Esophagus squamous epithelium (tissue), 5 donors: ENCODE results near the gene CTF1. TPM values are rescaled to one million over a fixed set of nuclear protein-coding genes. Genes with fewer than 3 reads are reported as not detected.

ENCODE experiments used
- DNase-seq: peaks from one replicate; lab custom pipeline; 2025; lab: John Stamatoyannopoulos, UW
- H3K27ac ChIP-seq, 4 donors: fragments of 200-600 bp; sonication (generic); one replicate each; pipeline ENCODE4 v1.5.1; 2016 to 2019; ENCODE audit warnings: mild to moderate bottlenecking in 1 of 4
- H3K27me3 ChIP-seq, 4 donors: fragments of 200-600 bp; sonication (generic); 1 replicate in 3 of 4; 2 replicates in 1 of 4; pipeline versions ENCODE4 v1.5.1 to v1.6.0; 2017 to 2021; ENCODE audit warnings: antibody characterized with exemption in 1 of 4
- H3K36me3 ChIP-seq, 3 donors: fragments of 200-600 bp; sonication (generic); one replicate each; pipeline ENCODE4 v1.5.1; 2016 to 2019
- H3K4me1 ChIP-seq, 3 donors: fragments of 200-600 bp; sonication (generic); one replicate each; pipeline ENCODE4 v1.5.1; 2017 to 2019
- H3K4me3 ChIP-seq, 4 donors: fragments of 200-600 bp; sonication (generic); 1 replicate in 3 of 4; 2 replicates in 1 of 4; pipeline ENCODE4 v1.5.1; 2016 to 2019; ENCODE audit warnings: mild to moderate bottlenecking in 2 of 4, moderate library complexity in 1 of 4
- H3K9me3 ChIP-seq, 3 donors: fragments of 200-600 bp; sonication (generic); one replicate each; pipeline ENCODE4 v1.5.1; 2016 to 2019
- POLR2A ChIP-seq, 4 donors: fragments of 450-650 bp; IDR thresholded peaks; one replicate each; pipeline ENCODE4 v1.6.1; 2017; ENCODE audit warnings: antibody characterized with exemption in 4 of 4, mild to moderate bottlenecking in 4 of 4, moderate library complexity in 3 of 4
- WGBS, 2 donors: methylation state at CpG; one replicate each; pipeline ENCODE4 v1.1.5; 2018; 5-methylcytosine and 5-hydroxymethylcytosine counted together
- intact Hi-C: fragments of 100-400 bp; cut with DNase I; formaldehyde crosslinking; loops from one replicate; pipeline ENCODE4 v1.15.0; 2022
- total RNA-seq, 4 donors: library from RNA; depleted of rRNA; stranded (reverse); fragments of >200 nt; gene quantifications; one replicate each; pipeline ENCODE4 v1.1.0, GENCODE V29; 2016
- TF ChIP-seq, protein P1 (sequence below), 6 experiments: fragments of 450-650 bp in 4 of 6; fragments of 200-600 bp in 2 of 6; sonication (generic) in 2 of 6; IDR thresholded peaks; one replicate each; pipeline ENCODE4 v1.5.1; 2016 to 2019; ENCODE audit warnings: antibody characterized with exemption in 6 of 6, mild to moderate bottlenecking in 4 of 6, moderate library complexity in 4 of 6
- donor health status: DM: yes; HTN: yes; CAD: no.

Gene CTF1
- 1 to 10 TPM in 3 of 4 donors, under 1 TPM in 1; 0.53 to 3.6 (median 1.8) TPM for total RNA-seq

DNA sequence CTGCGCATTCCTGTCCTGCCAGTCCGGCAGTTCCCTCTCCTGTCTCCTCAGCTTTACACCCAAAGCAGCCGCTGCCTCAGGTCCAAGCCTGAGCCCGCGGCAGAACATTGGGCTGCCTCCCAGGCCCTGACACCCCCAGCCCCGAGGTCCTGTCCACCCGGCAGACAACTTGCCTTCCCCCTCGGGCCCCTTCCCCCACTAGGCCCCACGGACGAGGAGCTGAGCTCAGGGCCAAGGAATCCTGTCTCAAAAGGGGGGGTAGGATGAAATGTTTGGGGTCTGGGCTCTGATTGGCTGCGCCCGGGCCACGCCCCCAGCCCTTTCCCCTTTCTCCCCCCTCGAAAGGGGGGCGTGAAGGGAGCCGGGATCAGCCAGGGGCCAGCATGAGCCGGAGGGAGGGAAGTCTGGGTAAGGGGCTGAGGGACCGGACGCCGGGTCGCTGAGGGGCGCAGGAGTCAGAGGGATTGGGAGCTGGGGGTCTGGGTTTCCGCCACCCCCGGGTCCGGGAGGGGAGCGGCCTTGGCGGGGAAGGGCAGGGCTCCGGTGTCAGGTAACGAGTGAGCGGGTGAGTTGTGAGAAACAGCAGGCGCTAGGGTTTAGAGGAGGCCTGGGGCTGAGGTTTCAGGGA is at the start of gene CTF1:
TSS of gene CTF1 (plus strand) at position 354 of the 628 bp plus-strand sequence. CDS start at position 384, 30 bp downstream.
- peaks cover 39 to 63% (median 44%) of the 10 kb centered on the region in 3 donors for H3K4me1 ChIP-seq
- intact Hi-C loops, result no loop called here
- H3K9me3 ChIP-seq, result no peaks in the 10 kb centered on the region
- H3K36me3 ChIP-seq, result peaks cover 0 to 11% (median 3%) of the 10 kb centered on the region in 3 donors
- 1 to 7% methylated on average over 3 to 15 of the region's 31 CpGs for WGBS, 2 donors
- DNase-seq, result no peak
- peak within 1 kb of the TSS; percentile 37 to 77 (median 58) for H3K4me3 ChIP-seq
- H3K27ac ChIP-seq, result peak within 1 kb of the TSS; percentile 97 to 100 (median 98)
- peak in 1 of 4 donors; percentile 24 for TF ChIP-seq POLR2A (IDR thresholded peaks at IDR 0.05)
- TF ChIP-seq, protein P1, sequence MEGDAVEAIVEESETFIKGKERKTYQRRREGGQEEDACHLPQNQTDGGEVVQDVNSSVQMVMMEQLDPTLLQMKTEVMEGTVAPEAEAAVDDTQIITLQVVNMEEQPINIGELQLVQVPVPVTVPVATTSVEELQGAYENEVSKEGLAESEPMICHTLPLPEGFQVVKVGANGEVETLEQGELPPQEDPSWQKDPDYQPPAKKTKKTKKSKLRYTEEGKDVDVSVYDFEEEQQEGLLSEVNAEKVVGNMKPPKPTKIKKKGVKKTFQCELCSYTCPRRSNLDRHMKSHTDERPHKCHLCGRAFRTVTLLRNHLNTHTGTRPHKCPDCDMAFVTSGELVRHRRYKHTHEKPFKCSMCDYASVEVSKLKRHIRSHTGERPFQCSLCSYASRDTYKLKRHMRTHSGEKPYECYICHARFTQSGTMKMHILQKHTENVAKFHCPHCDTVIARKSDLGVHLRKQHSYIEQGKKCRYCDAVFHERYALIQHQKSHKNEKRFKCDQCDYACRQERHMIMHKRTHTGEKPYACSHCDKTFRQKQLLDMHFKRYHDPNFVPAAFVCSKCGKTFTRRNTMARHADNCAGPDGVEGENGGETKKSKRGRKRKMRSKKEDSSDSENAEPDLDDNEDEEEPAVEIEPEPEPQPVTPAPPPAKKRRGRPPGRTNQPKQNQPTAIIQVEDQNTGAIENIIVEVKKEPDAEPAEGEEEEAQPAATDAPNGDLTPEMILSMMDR (IDR thresholded peaks at IDR 0.05), result no peak
- H3K27me3 ChIP-seq, result no peaks in the 10 kb centered on the region

DNA sequence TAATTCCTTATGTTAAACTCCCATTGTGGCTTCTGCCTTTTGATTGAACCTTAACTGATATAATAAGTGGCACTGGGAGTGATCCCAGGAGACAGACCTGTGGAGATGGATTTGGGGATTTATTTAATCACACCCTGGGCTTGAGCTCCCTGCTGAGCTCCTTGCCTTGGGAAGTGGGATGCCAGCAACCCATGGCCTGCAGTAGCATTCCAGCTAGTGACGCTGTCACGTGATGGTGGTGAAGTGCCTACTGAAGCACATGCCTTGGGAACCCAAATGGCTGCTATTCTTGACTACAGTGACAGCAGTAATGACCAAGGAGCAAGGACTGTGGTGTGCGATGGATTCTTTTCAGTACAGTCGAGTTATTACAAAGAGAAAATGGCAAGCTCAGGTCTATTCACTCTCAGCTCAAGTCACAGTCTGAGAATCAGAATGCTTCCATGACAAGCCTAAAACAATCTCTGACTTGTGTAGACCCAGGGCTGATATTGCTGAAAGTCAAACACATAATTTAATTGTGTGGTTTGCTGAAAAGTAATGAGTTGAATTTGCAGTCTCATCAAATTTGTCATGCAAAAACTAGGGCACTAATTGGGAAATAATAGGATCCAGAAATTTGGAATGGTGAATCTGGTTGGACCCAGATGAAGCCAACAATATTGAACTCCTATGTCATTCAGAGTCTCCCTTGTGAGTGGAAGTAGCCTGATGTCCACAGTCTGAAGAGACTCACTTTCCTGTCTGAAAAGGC is 49.6 kb upstream of the CTF1 start:
- Histone ChIP-seq H3K27me3 (no peaks in the 10 kb centered on the region), H3K9me3 (no peaks in the 10 kb centered on the region), H3K4me1 (peaks cover 6 to 8% (median 7%) of the 10 kb centered on the region in 3 donors), H3K4me3 (no peak overlapping the region), H3K27ac (no peak overlapping the region), H3K36me3 (peaks cover 0 to 4% (median 0%) of the 10 kb centered on the region in 3 donors)
- intact Hi-C loops, result no loop called here
- no peak for TF ChIP-seq POLR2A (IDR thresholded peaks at IDR 0.05)
- TF ChIP-seq, protein P1 (IDR thresholded peaks at IDR 0.05), result no peak
- no peak for DNase-seq
- 93% methylated on average over 2 to 4 of the region's 4 CpGs for WGBS, 2 donors

DNA sequence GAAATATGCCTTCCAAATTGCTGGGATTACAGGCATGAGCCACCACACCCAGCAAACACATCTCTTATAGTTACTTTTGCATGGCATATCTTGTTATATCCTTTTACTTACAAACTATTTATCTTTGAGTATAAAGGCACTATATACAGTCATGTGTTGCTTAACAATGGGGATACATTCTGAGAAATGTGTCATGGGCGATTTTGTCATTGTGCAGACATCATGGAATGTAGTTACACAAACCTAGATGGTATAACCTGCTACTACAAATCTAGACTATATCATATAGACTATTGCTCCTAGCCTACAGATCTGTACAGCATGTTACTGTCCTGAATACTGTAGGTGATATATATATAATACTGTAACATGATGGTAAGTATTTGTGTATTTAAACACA is 46.2 kb upstream of the CTF1 start:
- Histone ChIP-seq H3K27ac (no peak overlapping the region), H3K27me3 (no peaks in the 10 kb centered on the region), H3K4me1 (peaks cover under 1 to 3% (median 2%) of the 10 kb centered on the region in 3 donors), H3K4me3 (no peak overlapping the region), H3K36me3 (peaks cover 0 to 6% (median 0%) of the 10 kb centered on the region in 3 donors), H3K9me3 (no peaks in the 10 kb centered on the region)
- no peak for DNase-seq
- WGBS, 2 donors, result 40 to 55% methylated on average over 1 of the region's 1 CpG
- no peak for TF ChIP-seq POLR2A (IDR thresholded peaks at IDR 0.05)
- TF ChIP-seq, protein P1 (IDR thresholded peaks at IDR 0.05), result no peak
- intact Hi-C loops, result no loop called here

DNA sequence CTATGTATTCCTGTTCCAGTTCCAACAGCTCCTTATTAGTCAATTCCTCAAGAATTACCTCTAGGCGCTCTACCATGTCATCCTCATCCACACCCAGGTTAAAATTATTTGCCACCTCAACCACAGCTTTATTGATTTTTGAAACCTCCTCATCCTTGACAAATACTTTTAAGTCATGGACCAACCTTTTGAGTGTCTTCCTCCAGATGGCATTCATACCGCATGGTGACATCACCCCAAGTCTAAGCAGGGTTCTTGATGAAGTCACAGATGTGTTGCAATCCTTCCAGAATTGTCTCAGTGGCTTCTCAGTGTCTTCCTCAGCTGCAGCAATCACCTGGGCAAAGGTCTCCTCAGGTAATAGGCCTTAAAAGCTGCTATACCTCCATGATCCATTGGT is 42.7 kb upstream of the CTF1 start:
- TF ChIP-seq, protein P1 (IDR thresholded peaks at IDR 0.05), result no peak
- no peak for TF ChIP-seq POLR2A (IDR thresholded peaks at IDR 0.05)
- WGBS, 2 donors, result 58 to 73% methylated on average over 2 of the region's 2 CpGs
- no peak overlapping the region for H3K4me3 ChIP-seq
- H3K27me3 ChIP-seq, result no peaks in the 10 kb centered on the region
- H3K9me3 ChIP-seq, result no peaks in the 10 kb centered on the region
- peaks cover 0 to 8% (median 0%) of the 10 kb centered on the region in 3 donors for H3K4me1 ChIP-seq
- peaks cover 0 to 6% (median 0%) of the 10 kb centered on the region in 3 donors for H3K36me3 ChIP-seq
- H3K27ac ChIP-seq, result no peak overlapping the region
- intact Hi-C loops, result no loop called here
- DNase-seq, result no peak

DNA sequence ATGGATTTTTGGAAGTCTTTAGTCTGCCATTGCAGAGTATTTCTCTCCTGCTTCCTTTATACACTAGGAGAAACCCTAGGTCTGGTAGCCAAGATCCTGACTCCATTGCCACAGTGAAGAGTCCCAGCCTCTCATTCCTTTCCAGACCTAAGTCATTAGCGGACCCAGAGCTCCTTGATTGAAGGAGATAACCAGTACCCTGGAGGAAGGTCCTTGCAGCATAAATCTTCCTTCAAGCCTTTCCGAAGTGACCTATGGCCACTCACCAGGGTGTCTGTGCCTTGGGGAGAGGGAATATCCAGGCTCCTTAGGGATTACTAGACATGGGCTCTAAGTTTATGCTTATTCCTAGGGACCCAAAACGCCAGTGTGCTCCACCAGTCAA is 38.3 kb upstream of the CTF1 start:
- no peaks in the 10 kb centered on the region for H3K9me3 ChIP-seq
- WGBS, 2 donors, result 91 to 93% methylated on average over 2 to 3 of the region's 3 CpGs
- intact Hi-C loops, result no loop called here
- no peak overlapping the region for H3K27ac ChIP-seq
- no peak overlapping the region for H3K4me3 ChIP-seq
- no peak for TF ChIP-seq POLR2A (IDR thresholded peaks at IDR 0.05)
- TF ChIP-seq, protein P1 (IDR thresholded peaks at IDR 0.05), result no peak
- no peak for DNase-seq
- no peaks in the 10 kb centered on the region for H3K27me3 ChIP-seq
- H3K36me3 ChIP-seq, result no peaks in the 10 kb centered on the region
- peaks cover 0 to 8% (median 0%) of the 10 kb centered on the region in 3 donors for H3K4me1 ChIP-seq
